ENCODE data around the gene CKLF.

GRCh38 chr16:66575060-66575459, 22.7 kb downstream of the CKLF start:
- TF ChIP-seq CTCF (IDR thresholded peaks at IDR 0.05) (no peak), POLR2A (IDR thresholded peaks at IDR 0.05) (no peak), POLR2AphosphoS5 (IDR thresholded peaks at IDR 0.05) (no peak)
